Kidney (tissue), 14 donors: ENCODE measurements around the gene IL1RAP. TPM values are rescaled to one million over a fixed set of nuclear protein-coding genes. Genes with fewer than 3 reads are reported as not detected.

Source experiments
- DNase-seq, 5 donors: peaks; one replicate each; pipeline ENCODE4 v3.0.0-alpha.2; 2013 to 2020
- FAIRE-seq: peaks from 2 replicates; lab custom pipeline; 2012; peaks lifted over from hg19 to GRCh38; lab: Jason Lieb, UNC
- H3K27ac ChIP-seq, 2 donors: one replicate each; pipeline ENCODE4 v1.7.0; 2013; ENCODE audit warnings: low read depth in 2 of 2, low read length in 2 of 2, inconsistent platforms in 1 of 2
- H3K27me3 ChIP-seq: one replicate; pipeline ENCODE4 v1.7.1; 2013; ENCODE audit warnings: low read length, inconsistent platforms; ENCODE audit not compliant: control insufficient read depth, insufficient read depth
- H3K36me3 ChIP-seq, 3 donors: one replicate each; pipeline versions ENCODE4 v1.7.0 to v1.7.1; 2013; ENCODE audit warnings: low read length in 3 of 3, control low read depth in 1 of 3, inconsistent platforms in 1 of 3; ENCODE audit not compliant: insufficient read depth in 3 of 3, control insufficient read depth in 2 of 3
- H3K4me1 ChIP-seq, 3 donors: one replicate each; pipeline versions ENCODE4 v1.7.0 to v1.7.1; 2013; ENCODE audit warnings: low read length in 3 of 3, inconsistent platforms in 1 of 3, low read depth in 1 of 3; ENCODE audit not compliant: control insufficient read depth in 2 of 3, insufficient read depth in 2 of 3
- H3K4me3 ChIP-seq, 3 donors: one replicate each; pipeline versions ENCODE4 v1.7.0 to v1.8.1; 2013; ENCODE audit warnings: low read length in 3 of 3, control low read depth in 1 of 3, inconsistent platforms in 1 of 3
- H3K9ac ChIP-seq, 3 donors: one replicate each; pipeline versions ENCODE4 v1.7.0 to v1.7.1; 2013; ENCODE audit warnings: low read length in 3 of 3, control low read depth in 1 of 3, inconsistent platforms in 1 of 3
- H3K9me3 ChIP-seq, 3 donors: one replicate each; pipeline versions ENCODE4 v1.7.0 to v1.7.1; 2013; ENCODE audit warnings: low read length in 3 of 3, control low read depth in 1 of 3, inconsistent platforms in 1 of 3; ENCODE audit not compliant: control insufficient read depth in 2 of 3, insufficient read depth in 1 of 3
- intact Hi-C: fragments of 100-400 bp; cut with DNase I; formaldehyde crosslinking; loops from one replicate; pipeline ENCODE4 v1.11.1; 2022
- polyA plus RNA-seq: library from polyadenylated mRNA; stranded (reverse); fragments of 350-450 nt; fragmentation: Illumina TruSeq; extraction: RNeasy Lipid Tissue Mini Kit (QIAGEN cat#74804); gene quantifications from one replicate; pipeline ENCODE4 v1.2.3, GENCODE V29; 2014; ENCODE audit warnings: low read depth, low replicate concordance; ENCODE audit not compliant: insufficient read depth
- total RNA-seq: library from RNA; stranded (reverse); fragmentation: NEBNext Ultra II Directional; extraction: Animal tissue kit (Norgen Biotek cat#: 25700); gene quantifications from one replicate; pipeline ENCODE4 v1.2.1, GENCODE V29; 2021
- TF ChIP-seq, protein P1 (sequence below): IDR thresholded peaks from 3 replicates; pipeline ENCODE4 v1.5.1; 2012; ENCODE audit warnings: mild to moderate bottlenecking, moderate library complexity, borderline replicate concordance; ENCODE audit not compliant: insufficient read depth; ENCODE audit errors: extremely low read depth
- donor health status: control.
- donor health status: control.
- donor health status: control.
- donor health status: control.
- donor health status: control.
- donor health status: DM: yes; HTN: yes; CAD: no.
- donor health status: Normal renal cell carcinoma (clear cell type).

Gene IL1RAP
- total and polyA plus RNA-seq, 2 donors from 2014 or later = 1.7 to 10.0 TPM

DNA sequence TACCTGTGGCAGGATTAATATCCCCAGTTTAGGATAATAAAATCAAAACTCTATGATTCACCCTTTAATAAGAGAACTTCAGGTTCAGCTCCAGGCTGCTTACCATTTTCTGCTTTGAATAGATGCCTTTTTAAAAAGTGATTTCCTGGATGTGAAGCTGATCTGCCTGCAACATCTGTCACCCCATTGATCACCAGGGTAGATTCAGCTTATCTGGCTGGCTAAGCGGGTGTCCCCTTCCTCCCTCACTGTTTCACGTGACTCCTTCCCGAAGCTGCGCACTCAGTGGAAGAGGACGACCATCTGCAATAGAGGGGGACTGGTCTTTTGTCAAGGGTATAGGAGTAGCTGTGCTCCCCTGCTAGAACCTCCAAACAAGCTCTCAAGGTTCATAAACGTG, 128.1 kb downstream of the IL1RAP start:
- no peak overlapping the region for H3K9ac ChIP-seq
- no peaks in the 10 kb centered on the region for H3K4me1 ChIP-seq
- TF ChIP-seq, protein P1, sequence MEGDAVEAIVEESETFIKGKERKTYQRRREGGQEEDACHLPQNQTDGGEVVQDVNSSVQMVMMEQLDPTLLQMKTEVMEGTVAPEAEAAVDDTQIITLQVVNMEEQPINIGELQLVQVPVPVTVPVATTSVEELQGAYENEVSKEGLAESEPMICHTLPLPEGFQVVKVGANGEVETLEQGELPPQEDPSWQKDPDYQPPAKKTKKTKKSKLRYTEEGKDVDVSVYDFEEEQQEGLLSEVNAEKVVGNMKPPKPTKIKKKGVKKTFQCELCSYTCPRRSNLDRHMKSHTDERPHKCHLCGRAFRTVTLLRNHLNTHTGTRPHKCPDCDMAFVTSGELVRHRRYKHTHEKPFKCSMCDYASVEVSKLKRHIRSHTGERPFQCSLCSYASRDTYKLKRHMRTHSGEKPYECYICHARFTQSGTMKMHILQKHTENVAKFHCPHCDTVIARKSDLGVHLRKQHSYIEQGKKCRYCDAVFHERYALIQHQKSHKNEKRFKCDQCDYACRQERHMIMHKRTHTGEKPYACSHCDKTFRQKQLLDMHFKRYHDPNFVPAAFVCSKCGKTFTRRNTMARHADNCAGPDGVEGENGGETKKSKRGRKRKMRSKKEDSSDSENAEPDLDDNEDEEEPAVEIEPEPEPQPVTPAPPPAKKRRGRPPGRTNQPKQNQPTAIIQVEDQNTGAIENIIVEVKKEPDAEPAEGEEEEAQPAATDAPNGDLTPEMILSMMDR = no peak
- no peak overlapping the region for H3K4me3 ChIP-seq
- no peak overlapping the region for H3K27ac ChIP-seq
- intact Hi-C loops = no loop called here
- no peaks in the 10 kb centered on the region for H3K9me3 ChIP-seq
- H3K36me3 ChIP-seq = no peaks in the 10 kb centered on the region
- DNase-seq = no peak
- no peaks in the 10 kb centered on the region for H3K27me3 ChIP-seq
- FAIRE-seq = no peak

DNA sequence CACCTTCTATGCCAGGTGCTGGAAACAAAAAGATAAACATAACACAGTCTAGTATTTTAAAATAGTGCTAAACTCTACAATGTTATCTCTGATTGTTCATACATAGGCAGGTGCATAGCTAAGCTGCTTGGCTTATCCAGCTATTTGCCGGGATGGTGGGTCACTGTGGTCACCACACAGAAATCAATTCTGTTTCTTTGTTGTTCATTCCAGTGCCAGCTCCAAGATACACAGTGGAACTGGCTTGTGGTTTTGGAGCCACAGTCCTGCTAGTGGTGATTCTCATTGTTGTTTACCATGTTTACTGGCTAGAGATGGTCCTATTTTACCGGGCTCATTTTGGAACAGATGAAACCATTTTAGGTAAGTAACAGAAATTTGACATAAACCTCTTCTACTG, 130.2 kb downstream of the IL1RAP start:
- H3K9me3 ChIP-seq = no peaks in the 10 kb centered on the region
- H3K36me3 ChIP-seq = no peaks in the 10 kb centered on the region
- no peak overlapping the region for H3K27ac ChIP-seq
- H3K4me3 ChIP-seq = no peak overlapping the region
- intact Hi-C loops = no loop called here
- FAIRE-seq (no peak), DNase-seq (no peak)
- H3K27me3 ChIP-seq = no peaks in the 10 kb centered on the region
- TF ChIP-seq, protein P1 = no peak
- no peak overlapping the region for H3K9ac ChIP-seq
- H3K4me1 ChIP-seq = no peaks in the 10 kb centered on the region

DNA sequence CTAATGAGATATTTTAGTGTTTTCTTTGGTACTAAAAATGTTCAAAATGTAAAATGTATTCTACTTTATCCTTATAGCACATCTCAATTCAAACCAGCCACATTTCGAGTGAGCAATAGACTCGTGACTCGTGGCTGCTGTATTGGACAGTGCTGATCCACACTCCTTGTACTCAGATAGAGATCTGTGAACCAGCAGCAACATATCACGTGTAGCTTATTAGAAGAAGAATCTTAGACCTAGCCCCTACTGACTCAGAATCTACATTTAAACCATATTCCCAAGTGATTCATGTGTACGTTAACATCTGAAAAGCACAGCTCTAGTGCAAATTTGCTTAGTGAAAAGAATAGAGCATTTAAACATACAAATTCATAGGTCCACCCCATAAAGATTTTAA, 130.9 kb downstream of the IL1RAP start:
- Histone ChIP-seq H3K9me3 (no peaks in the 10 kb centered on the region), H3K27ac (no peak overlapping the region), H3K36me3 (no peaks in the 10 kb centered on the region), H3K4me3 (no peak overlapping the region), H3K4me1 (no peaks in the 10 kb centered on the region), H3K9ac (no peak overlapping the region), H3K27me3 (no peaks in the 10 kb centered on the region)
- no peak for DNase-seq
- intact Hi-C loops = no loop called here
- no peak for FAIRE-seq
- TF ChIP-seq, protein P1 = no peak

DNA sequence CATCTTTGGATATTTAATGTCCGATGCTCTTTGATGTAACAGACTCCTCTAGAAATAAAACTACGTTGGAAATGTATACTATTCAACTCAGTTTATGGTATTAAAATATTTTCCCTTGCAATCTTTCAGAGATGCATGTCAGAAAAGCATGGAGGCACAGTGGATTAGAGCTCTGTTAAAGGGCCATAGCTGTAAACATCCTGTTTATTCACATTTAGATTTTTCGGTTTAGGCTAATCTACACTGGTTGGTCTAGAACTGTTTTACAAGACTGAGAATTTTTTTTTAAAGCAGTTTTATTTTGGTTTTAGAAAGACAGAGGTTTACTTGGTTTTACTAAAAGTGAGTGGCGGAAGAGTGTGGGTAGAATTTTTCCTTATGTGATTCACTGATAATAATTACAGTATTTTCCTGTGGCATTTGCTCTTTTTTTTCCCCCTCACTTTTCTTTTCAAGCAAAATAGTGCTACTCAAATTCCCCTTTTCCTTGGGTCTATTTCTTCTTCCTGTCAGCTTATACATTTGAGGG, 132.1 kb downstream of the IL1RAP start:
- no peak overlapping the region for H3K9ac ChIP-seq
- no peak overlapping the region for H3K27ac ChIP-seq
- H3K9me3 ChIP-seq = no peaks in the 10 kb centered on the region
- intact Hi-C loops = no loop called here
- H3K4me1 ChIP-seq = no peaks in the 10 kb centered on the region
- H3K36me3 ChIP-seq = no peaks in the 10 kb centered on the region
- no peak for DNase-seq
- H3K4me3 ChIP-seq = no peak overlapping the region
- TF ChIP-seq, protein P1 = no peak
- FAIRE-seq = no peak
- H3K27me3 ChIP-seq = no peaks in the 10 kb centered on the region
